IMR-90 (cell line): Measurements from ENCODE around the gene LHFPL6. TPM values are rescaled to one million over a fixed set of nuclear protein-coding genes. Genes with fewer than 3 reads are reported as not detected.

Source experiments
- ATAC-seq: fragments of 200-7000 bp; cut with Tn5 transposase; 2 replicates; pipeline ENCODE4 v1.9.1; 2020; ENCODE audit warnings: low read depth, mild to moderate bottlenecking, moderate library complexity
- BruUV-seq: library from RNA; stranded (reverse); fragments of 400-500 nt; replicated peaks from 2 replicates; lab custom pipeline; 2021; lab: Mats Ljungman, UMichigan
- CTCF ChIA-PET: fragments of 300-600 bp; formaldehyde crosslinking; extraction: SDS; loops from one replicate; lab custom pipeline; 2021; ENCODE audit warnings: antibody characterized with exemption; lab: Yijun Ruan, JAX
- POLR2A ChIA-PET: fragments of 300-600 bp; sonication (Branson Sonifier 250); formaldehyde crosslinking; loops from one replicate; lab custom pipeline; 2022; ENCODE audit warnings: antibody characterized with exemption; ENCODE audit not compliant: unreplicated experiment; lab: Charles Lee
- DNase-seq: peaks from one replicate; pipeline ENCODE4 v3.0.0; 2013
- H2AFZ ChIP-seq: replicated peaks from 2 replicates; pipeline ENCODE3; 2013; ENCODE audit warnings: low read length, mild to moderate bottlenecking; ENCODE audit not compliant: poor library complexity
- H2AK5ac ChIP-seq: 2 replicates; pipeline ENCODE4 v1.6.1; 2013; ENCODE audit warnings: low read depth, low read length, inconsistent platforms
- H2AK9ac ChIP-seq: replicated peaks from 2 replicates; pipeline ENCODE3; 2013; ENCODE audit warnings: mild to moderate bottlenecking, low read depth, low read length, moderate library complexity; ENCODE audit not compliant: poor library complexity
- H2BK120ac ChIP-seq: 2 replicates; pipeline ENCODE4 v1.6.1; 2013; ENCODE audit warnings: low read depth, low read length, inconsistent platforms
- H2BK15ac ChIP-seq: 3 replicates; pipeline ENCODE4 v1.6.1; 2013; ENCODE audit warnings: low read depth, low read length, inconsistent platforms
- H2BK20ac ChIP-seq: 2 replicates; pipeline ENCODE4 v1.6.1; 2013; ENCODE audit warnings: low read depth, mild to moderate bottlenecking, inconsistent platforms, low read length, moderate library complexity
- H2BK5ac ChIP-seq: 2 replicates; pipeline ENCODE4 v1.6.1; 2013; ENCODE audit warnings: mild to moderate bottlenecking, low read depth, low read length, inconsistent platforms; ENCODE audit not compliant: poor library complexity, severe bottlenecking
- H3K14ac ChIP-seq: replicated peaks from 2 replicates; pipeline ENCODE4 v1.6.1; 2013; ENCODE audit warnings: low read depth, low read length, inconsistent platforms
- H3K18ac ChIP-seq: 2 replicates; pipeline ENCODE4 v1.6.1; 2013; ENCODE audit warnings: low read depth, low read length, control low read depth
- H3K23ac ChIP-seq: 2 replicates; pipeline ENCODE4 v1.6.1; 2013; ENCODE audit warnings: low read depth, low read length, inconsistent platforms
- H3K27ac ChIP-seq: 2 replicates; pipeline ENCODE4 v1.5.1; 2013; ENCODE audit warnings: mild to moderate bottlenecking, control low read depth, low read length; ENCODE audit not compliant: insufficient read depth
- H3K27me3 ChIP-seq: 2 replicates; pipeline ENCODE4 v1.6.1; 2013; ENCODE audit warnings: low read length; ENCODE audit not compliant: control insufficient read depth, insufficient read depth
- H3K36me3 ChIP-seq: 2 replicates; pipeline ENCODE4 v1.6.1; 2013; ENCODE audit warnings: low read length, mixed read lengths; ENCODE audit not compliant: control insufficient read depth, insufficient read depth
- H3K4ac ChIP-seq: 2 replicates; pipeline ENCODE4 v1.6.1; 2013; ENCODE audit warnings: low read depth, low read length, inconsistent platforms
- H3K4me1 ChIP-seq: 2 replicates; pipeline ENCODE4 v1.6.1; 2013; ENCODE audit warnings: low read length, mixed read lengths; ENCODE audit not compliant: control insufficient read depth, insufficient read depth
- H3K4me2 ChIP-seq: 2 replicates; pipeline ENCODE4 v1.6.1; 2013; ENCODE audit warnings: low read depth, mild to moderate bottlenecking, control low read depth, low read length, moderate library complexity
- H3K4me3 ChIP-seq: 2 replicates; pipeline ENCODE4 v1.5.1; 2013; ENCODE audit warnings: low read depth, mild to moderate bottlenecking, control low read depth, low read length, moderate library complexity; ENCODE audit not compliant: insufficient read depth
- H3K56ac ChIP-seq: 2 replicates; pipeline ENCODE4 v1.6.1; 2013; ENCODE audit warnings: low read length, inconsistent platforms; ENCODE audit not compliant: insufficient read depth; ENCODE audit errors: extremely low read depth
- H3K79me1 ChIP-seq, 2 experiments: 2 replicates each; pipeline ENCODE4 v1.6.1; 2013; ENCODE audit warnings: low read length in 2 of 2, inconsistent platforms in 1 of 2, low read depth in 1 of 2
- H3K9ac ChIP-seq: 2 replicates; pipeline ENCODE4 v1.6.1; 2013; ENCODE audit warnings: low read depth, low read length, control low read depth
- H3K9me1 ChIP-seq: 2 replicates; pipeline ENCODE4 v1.6.1; 2013; ENCODE audit warnings: low read length, inconsistent platforms; ENCODE audit not compliant: insufficient read depth
- H3K9me3 ChIP-seq: 2 replicates; pipeline ENCODE4 v1.6.1; 2013; ENCODE audit warnings: low read length; ENCODE audit not compliant: control insufficient read depth, insufficient read depth
- H4K20me1 ChIP-seq: 2 replicates; pipeline ENCODE4 v1.6.1; 2013; ENCODE audit warnings: low read length, inconsistent platforms; ENCODE audit not compliant: insufficient read depth
- H4K5ac ChIP-seq: 2 replicates; pipeline ENCODE4 v1.6.1; 2013; ENCODE audit warnings: mild to moderate bottlenecking, low read depth, low read length, control low read depth
- H4K8ac ChIP-seq, 2 experiments: 2 replicates each; pipeline ENCODE4 v1.6.1; 2013; ENCODE audit warnings: low read depth in 2 of 2, low read length in 2 of 2, control low read depth in 1 of 2, inconsistent platforms in 1 of 2
- H4K91ac ChIP-seq: 2 replicates; pipeline ENCODE4 v1.6.1; 2013; ENCODE audit warnings: low read depth, low read length, inconsistent platforms; ENCODE audit not compliant: insufficient read depth
- BHLHE40 ChIP-seq: fragments of 150-350 bp; IDR thresholded peaks from 2 replicates; pipeline ENCODE4 v1.6.1; 2016; ENCODE audit warnings: mild to moderate bottlenecking, low read depth, low read length
- CEBPB ChIP-seq: IDR thresholded peaks from 2 replicates; pipeline ENCODE4 v1.6.1; 2012; ENCODE audit warnings: low read depth, low read length, improper control_type of control experiment
- CHD1 ChIP-seq: IDR thresholded peaks from 2 replicates; pipeline ENCODE4 v1.6.1; 2012; ENCODE audit warnings: low read depth, low read length, improper control_type of control experiment
- FOS ChIP-seq: fragments of 150-350 bp; IDR thresholded peaks from 2 replicates; pipeline ENCODE4 v1.6.1; 2016; ENCODE audit warnings: low read depth, low read length
- MAFK ChIP-seq: IDR thresholded peaks from 2 replicates; pipeline ENCODE4 v1.6.1; 2012; ENCODE audit warnings: low read depth, low read length, improper control_type of control experiment
- MAZ ChIP-seq: IDR thresholded peaks from 2 replicates; pipeline ENCODE4 v1.6.1; 2012; ENCODE audit warnings: low read depth, mild to moderate bottlenecking, low read length, improper control_type of control experiment, moderate library complexity, borderline replicate concordance
- MXI1 ChIP-seq: IDR thresholded peaks from 2 replicates; pipeline ENCODE4 v1.6.1; 2012; ENCODE audit warnings: low read depth, mild to moderate bottlenecking, low read length, moderate library complexity, borderline replicate concordance
- NFE2L2 ChIP-seq: fragments of 150-350 bp; IDR thresholded peaks from 2 replicates; pipeline ENCODE4 v1.6.1; 2016; ENCODE audit warnings: low read depth, mild to moderate bottlenecking, low read length
- POLR2A ChIP-seq: IDR thresholded peaks from 2 replicates; pipeline ENCODE4 v1.6.1; 2012; ENCODE audit warnings: mild to moderate bottlenecking, low read depth, low read length
- RAD21 ChIP-seq: IDR thresholded peaks from 2 replicates; pipeline ENCODE4 v1.6.1; 2012; ENCODE audit warnings: low read length, improper control_type of control experiment
- RCOR1 ChIP-seq: IDR thresholded peaks from 2 replicates; pipeline ENCODE4 v1.6.1; 2012; ENCODE audit warnings: mild to moderate bottlenecking, low read length, improper control_type of control experiment; ENCODE audit not compliant: insufficient replicate concordance
- RFX5 ChIP-seq: IDR thresholded peaks from 2 replicates; pipeline ENCODE4 v1.8.0; 2012; ENCODE audit warnings: low read depth, mild to moderate bottlenecking, low read length, moderate library complexity
- SMC3 ChIP-seq: fragments of 150-350 bp; IDR thresholded peaks from 2 replicates; pipeline ENCODE4 v1.6.1; 2016; ENCODE audit warnings: low read depth, mild to moderate bottlenecking, antibody characterized with exemption, low read length, moderate library complexity
- WGBS, 2 experiments: methylation state at CpG; one replicate each; pipeline versions ENCODE4 v1.1.5 to v1.1.7; 2013; ENCODE audit warnings: missing lambda C conversion rate in 2 of 2; ENCODE audit not compliant: insufficient read length in 1 of 2; ENCODE audit errors: extremely low coverage in 2 of 2; 5-methylcytosine and 5-hydroxymethylcytosine counted together
- dilution Hi-C: fragments of 300-500 bp; cut with HindIII; formaldehyde crosslinking; loops from one replicate; pipeline ENCODE4 v1.14.3; 2018; ENCODE audit warnings: low sequenced_read_pairs; ENCODE audit not compliant: unreplicated experiment
- in situ Hi-C: fragments of 300-500 bp; cut with MboI; formaldehyde crosslinking; loops from 3 replicates; pipeline ENCODE4 v1.14.3; 2019; ENCODE audit warnings: low sequenced_read_pairs, inconsistent platforms, mixed read lengths
- intact Hi-C: fragments of 100-400 bp; cut with micrococcal nuclease; formaldehyde crosslinking; loops from 2 replicates; pipeline ENCODE4 v1.10.0; 2022
- polyA plus RNA-seq, 3 experiments: library from polyadenylated mRNA; depleted of rRNA; stranded (reverse); fragments of >200 nt; gene quantifications; 2 replicates each; pipeline ENCODE4 v1.2.3, GENCODE V29; 2012; ENCODE audit warnings: low replicate concordance in 1 of 3
- total RNA-seq: library from RNA; depleted of rRNA; stranded (reverse); fragments of >200 nt; gene quantifications from 2 replicates; pipeline ENCODE4 v1.2.3, GENCODE V29; 2012
- TF ChIP-seq, protein P1 (sequence below): conservative IDR thresholded peaks from 2 replicates; pipeline ENCODE4 v1.5.1; 2012; ENCODE audit warnings: mild to moderate bottlenecking, low read depth, low read length, improper control_type of control experiment
- TF ChIP-seq, protein P2 (sequence below): fragments of 150-350 bp; IDR thresholded peaks from 2 replicates; pipeline ENCODE4 v1.6.1; 2016; ENCODE audit warnings: low read depth, mild to moderate bottlenecking, low read length, moderate library complexity, borderline replicate concordance
- TF ChIP-seq, protein P3 (sequence below): fragments of 150-350 bp; IDR thresholded peaks from 2 replicates; pipeline ENCODE4 v1.6.1; 2017; ENCODE audit warnings: mild to moderate bottlenecking, antibody characterized with exemption, low read length, low read depth

The LHFPL6 gene
- total and polyA plus RNA-seq, 2 of the 4 experiments (the other 2 are of a cell fraction), result 24.7 to 36.1 TPM

DNA sequence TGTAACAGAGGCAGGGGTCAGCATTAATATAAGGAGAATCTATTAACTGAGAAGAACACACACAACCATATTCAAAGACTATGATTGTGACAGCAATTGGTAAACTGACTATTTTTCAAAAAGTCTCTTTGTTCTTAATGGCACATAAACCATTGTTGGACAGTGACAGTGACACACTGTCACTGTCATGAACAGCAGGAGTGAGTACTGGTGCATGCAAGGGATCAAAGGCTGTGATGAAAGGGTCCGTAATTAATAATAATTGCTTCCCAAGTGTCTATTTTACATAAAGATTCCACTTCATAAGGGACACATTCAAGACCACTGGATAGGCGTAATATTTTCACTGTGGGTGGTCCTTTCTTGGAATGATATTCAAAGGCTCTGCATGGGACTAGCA lies 50.7 kb downstream of the LHFPL6 start:
- Histone ChIP-seq H3K79me1 (peaks cover 14 to 32% of the 10 kb centered on the region in 2 experiments), H3K4ac (no peak overlapping the region), H3K9me3 (no peaks in the 10 kb centered on the region), H4K8ac (no peak overlapping the region), H3K27ac (no peak overlapping the region), H2BK120ac (no peak overlapping the region), H2BK5ac (no peak overlapping the region), H3K18ac (no peak overlapping the region), H3K4me3 (no peak overlapping the region), H3K4me2 (no peak overlapping the region), H3K36me3 (no peaks in the 10 kb centered on the region), H3K56ac (no peak overlapping the region), H3K4me1 (no peaks in the 10 kb centered on the region), H2AK5ac (no peak overlapping the region), H3K9ac (no peak overlapping the region), H3K27me3 (no peaks in the 10 kb centered on the region), H3K23ac (no peak overlapping the region), H3K9me1 (no peaks in the 10 kb centered on the region), H4K91ac (no peak overlapping the region), H2AK9ac (no peak overlapping the region), H4K20me1 (no peaks in the 10 kb centered on the region), H4K5ac (no peak overlapping the region), H3K14ac (no peak overlapping the region), H2BK20ac (no peak overlapping the region), H2BK15ac (no peak overlapping the region), H2AFZ (no peak overlapping the region)
- WGBS, 2 experiments, result no CpG with 5 or more reads among the region's 2 CpGs
- dilution Hi-C loops (no loop called here), in situ Hi-C loops (no loop called here), intact Hi-C loops (no loop called here)
- CTCF ChIA-PET, result no interaction called here
- no TSS peak for BruUV-seq
- no peak for DNase-seq
- POLR2A ChIA-PET, result no interaction called here
- TF ChIP-seq SMC3, result no peak
- TF ChIP-seq MXI1, result no peak
- no peak for TF ChIP-seq RAD21
- no peak for TF ChIP-seq FOS
- TF ChIP-seq, protein P1, sequence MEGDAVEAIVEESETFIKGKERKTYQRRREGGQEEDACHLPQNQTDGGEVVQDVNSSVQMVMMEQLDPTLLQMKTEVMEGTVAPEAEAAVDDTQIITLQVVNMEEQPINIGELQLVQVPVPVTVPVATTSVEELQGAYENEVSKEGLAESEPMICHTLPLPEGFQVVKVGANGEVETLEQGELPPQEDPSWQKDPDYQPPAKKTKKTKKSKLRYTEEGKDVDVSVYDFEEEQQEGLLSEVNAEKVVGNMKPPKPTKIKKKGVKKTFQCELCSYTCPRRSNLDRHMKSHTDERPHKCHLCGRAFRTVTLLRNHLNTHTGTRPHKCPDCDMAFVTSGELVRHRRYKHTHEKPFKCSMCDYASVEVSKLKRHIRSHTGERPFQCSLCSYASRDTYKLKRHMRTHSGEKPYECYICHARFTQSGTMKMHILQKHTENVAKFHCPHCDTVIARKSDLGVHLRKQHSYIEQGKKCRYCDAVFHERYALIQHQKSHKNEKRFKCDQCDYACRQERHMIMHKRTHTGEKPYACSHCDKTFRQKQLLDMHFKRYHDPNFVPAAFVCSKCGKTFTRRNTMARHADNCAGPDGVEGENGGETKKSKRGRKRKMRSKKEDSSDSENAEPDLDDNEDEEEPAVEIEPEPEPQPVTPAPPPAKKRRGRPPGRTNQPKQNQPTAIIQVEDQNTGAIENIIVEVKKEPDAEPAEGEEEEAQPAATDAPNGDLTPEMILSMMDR, result no peak
- no peak for TF ChIP-seq BHLHE40
- TF ChIP-seq, protein P2, sequence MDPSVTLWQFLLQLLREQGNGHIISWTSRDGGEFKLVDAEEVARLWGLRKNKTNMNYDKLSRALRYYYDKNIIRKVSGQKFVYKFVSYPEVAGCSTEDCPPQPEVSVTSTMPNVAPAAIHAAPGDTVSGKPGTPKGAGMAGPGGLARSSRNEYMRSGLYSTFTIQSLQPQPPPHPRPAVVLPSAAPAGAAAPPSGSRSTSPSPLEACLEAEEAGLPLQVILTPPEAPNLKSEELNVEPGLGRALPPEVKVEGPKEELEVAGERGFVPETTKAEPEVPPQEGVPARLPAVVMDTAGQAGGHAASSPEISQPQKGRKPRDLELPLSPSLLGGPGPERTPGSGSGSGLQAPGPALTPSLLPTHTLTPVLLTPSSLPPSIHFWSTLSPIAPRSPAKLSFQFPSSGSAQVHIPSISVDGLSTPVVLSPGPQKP, result no peak
- no peak for TF ChIP-seq CEBPB
- no peak for TF ChIP-seq POLR2A
- TF ChIP-seq, protein P3, sequence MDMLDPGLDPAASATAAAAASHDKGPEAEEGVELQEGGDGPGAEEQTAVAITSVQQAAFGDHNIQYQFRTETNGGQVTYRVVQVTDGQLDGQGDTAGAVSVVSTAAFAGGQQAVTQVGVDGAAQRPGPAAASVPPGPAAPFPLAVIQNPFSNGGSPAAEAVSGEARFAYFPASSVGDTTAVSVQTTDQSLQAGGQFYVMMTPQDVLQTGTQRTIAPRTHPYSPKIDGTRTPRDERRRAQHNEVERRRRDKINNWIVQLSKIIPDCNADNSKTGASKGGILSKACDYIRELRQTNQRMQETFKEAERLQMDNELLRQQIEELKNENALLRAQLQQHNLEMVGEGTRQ, result no peak
- TF ChIP-seq MAZ, result no peak
- TF ChIP-seq CHD1, result no peak
- TF ChIP-seq MAFK, result no peak
- no peak for TF ChIP-seq RFX5
- no peak for TF ChIP-seq NFE2L2
- TF ChIP-seq RCOR1, result no peak
- no peak for ATAC-seq
